ENCODE results near the gene COL26A1.

Gene COL26A1

GRCh38 chr7:101412976-101413375 lies 50.3 kb downstream of the COL26A1 start:
- peaks cover 8 to 21% (median 16%) of the 10 kb centered on the region in 5 donors for H3K9me3 ChIP-seq (ENCODE audit: control insufficient read depth in 5 of 5, low read length in 5 of 5)
- peaks cover 0 to 11% (median 7%) of the 10 kb centered on the region in 5 donors for H3K27me3 ChIP-seq (ENCODE audit: control insufficient read depth in 5 of 5, insufficient read depth in 4 of 5, low read length in 5 of 5)
- H3K4me3 ChIP-seq (ENCODE audit: low read depth in 1 of 5, low read length in 5 of 5): no peak overlapping the region
- H3K9ac ChIP-seq (ENCODE audit: low read length in 5 of 5): no peak overlapping the region
- H3K27ac ChIP-seq (ENCODE audit: low read depth, low read length): no peak overlapping the region
- no peaks in the 10 kb centered on the region for H3K36me3 ChIP-seq (ENCODE audit: control insufficient read depth in 5 of 5, insufficient read depth in 5 of 5, low read length in 5 of 5)
- H3K4me1 ChIP-seq (ENCODE audit: control insufficient read depth in 5 of 5, insufficient read depth in 5 of 5, low read length in 5 of 5): peaks cover 0 to 5% (median 0%) of the 10 kb centered on the region in 5 donors

GRCh38 chr7:101418694-101419093 lies 56.0 kb downstream of the COL26A1 start:
- Histone ChIP-seq H3K4me3 (ENCODE audit: low read depth in 1 of 5, low read length in 5 of 5) (no peak overlapping the region), H3K4me1 (ENCODE audit: control insufficient read depth in 5 of 5, insufficient read depth in 5 of 5, low read length in 5 of 5) (no peaks in the 10 kb centered on the region), H3K36me3 (ENCODE audit: control insufficient read depth in 5 of 5, insufficient read depth in 5 of 5, low read length in 5 of 5) (no peaks in the 10 kb centered on the region), H3K9me3 (ENCODE audit: control insufficient read depth in 5 of 5, low read length in 5 of 5) (no peaks in the 10 kb centered on the region), H3K9ac (ENCODE audit: low read length in 5 of 5) (no peak overlapping the region), H3K27ac (ENCODE audit: low read depth, low read length) (no peak overlapping the region), H3K27me3 (ENCODE audit: control insufficient read depth in 5 of 5, insufficient read depth in 4 of 5, low read length in 5 of 5) (peaks cover 3 to 12% (median 9%) of the 10 kb centered on the region in 5 donors)

- Histone ChIP-seq H3K4me1 (ENCODE audit: control insufficient read depth in 5 of 5, insufficient read depth in 5 of 5, low read length in 5 of 5) (no peaks in the 10 kb centered on the region), H3K27ac (ENCODE audit: low read depth, low read length) (no peak overlapping the region), H3K36me3 (ENCODE audit: control insufficient read depth in 5 of 5, insufficient read depth in 5 of 5, low read length in 5 of 5) (no peaks in the 10 kb centered on the region), H3K4me3 (ENCODE audit: low read depth in 1 of 5, low read length in 5 of 5) (no peak overlapping the region), H3K9me3 (ENCODE audit: control insufficient read depth in 5 of 5, low read length in 5 of 5) (no peaks in the 10 kb centered on the region), H3K27me3 (ENCODE audit: control insufficient read depth in 5 of 5, insufficient read depth in 4 of 5, low read length in 5 of 5) (peaks cover 3 to 12% (median 9%) of the 10 kb centered on the region in 5 donors), H3K9ac (ENCODE audit: low read length in 5 of 5) (no peak overlapping the region)
These were observed 57.2 kb downstream of the COL26A1 start for GRCh38 chr7:101419831-101420230.

- Histone ChIP-seq H3K27me3 (ENCODE audit: control insufficient read depth in 5 of 5, insufficient read depth in 4 of 5, low read length in 5 of 5) (peaks cover 3 to 12% (median 9%) of the 10 kb centered on the region in 5 donors), H3K36me3 (ENCODE audit: control insufficient read depth in 5 of 5, insufficient read depth in 5 of 5, low read length in 5 of 5) (no peaks in the 10 kb centered on the region), H3K27ac (ENCODE audit: low read depth, low read length) (no peak overlapping the region), H3K4me3 (ENCODE audit: low read depth in 1 of 5, low read length in 5 of 5) (no peak overlapping the region), H3K9me3 (ENCODE audit: control insufficient read depth in 5 of 5, low read length in 5 of 5) (no peaks in the 10 kb centered on the region), H3K9ac (ENCODE audit: low read length in 5 of 5) (no peak overlapping the region), H3K4me1 (ENCODE audit: control insufficient read depth in 5 of 5, insufficient read depth in 5 of 5, low read length in 5 of 5) (no peaks in the 10 kb centered on the region)
These were observed 57.8 kb downstream of the COL26A1 start for GRCh38 chr7:101420436-101420835.

- H3K36me3 ChIP-seq (ENCODE audit: control insufficient read depth in 5 of 5, insufficient read depth in 5 of 5, low read length in 5 of 5): no peaks in the 10 kb centered on the region
- peaks cover 3 to 14% (median 9%) of the 10 kb centered on the region in 5 donors for H3K27me3 ChIP-seq (ENCODE audit: control insufficient read depth in 5 of 5, insufficient read depth in 4 of 5, low read length in 5 of 5)
These were observed 59.9 kb downstream of the COL26A1 start for GRCh38 chr7:101422356-101423195.

GRCh38 chr7:101426303-101427011 lies 63.8 kb downstream of the COL26A1 start:
- no peak overlapping the region for H3K9ac ChIP-seq (ENCODE audit: low read length in 5 of 5)
- H3K4me1 ChIP-seq (ENCODE audit: control insufficient read depth in 5 of 5, insufficient read depth in 5 of 5, low read length in 5 of 5): no peaks in the 10 kb centered on the region
- H3K4me3 ChIP-seq (ENCODE audit: low read depth in 1 of 5, low read length in 5 of 5): no peak overlapping the region
- no peaks in the 10 kb centered on the region for H3K36me3 ChIP-seq (ENCODE audit: control insufficient read depth in 5 of 5, insufficient read depth in 5 of 5, low read length in 5 of 5)
- H3K27ac ChIP-seq (ENCODE audit: low read depth, low read length): no peak overlapping the region
- peaks cover 0 to 7% (median 0%) of the 10 kb centered on the region in 5 donors for H3K9me3 ChIP-seq (ENCODE audit: control insufficient read depth in 5 of 5, low read length in 5 of 5)
- peaks cover 0 to 5% (median 0%) of the 10 kb centered on the region in 5 donors for H3K27me3 ChIP-seq (ENCODE audit: control insufficient read depth in 5 of 5, insufficient read depth in 4 of 5, low read length in 5 of 5)

More at GRCh38 chr7:101422356-101423195, 59.9 kb downstream of the COL26A1 start:
- Histone ChIP-seq H3K27ac (ENCODE audit: low read depth, low read length) (no peak overlapping the region), H3K4me1 (ENCODE audit: control insufficient read depth in 5 of 5, insufficient read depth in 5 of 5, low read length in 5 of 5) (no peaks in the 10 kb centered on the region), H3K4me3 (ENCODE audit: low read depth in 1 of 5, low read length in 5 of 5) (no peak overlapping the region), H3K9me3 (ENCODE audit: control insufficient read depth in 5 of 5, low read length in 5 of 5) (peaks cover 0 to 7% (median 0%) of the 10 kb centered on the region in 5 donors), H3K9ac (ENCODE audit: low read length in 5 of 5) (no peak overlapping the region)

DNA sequence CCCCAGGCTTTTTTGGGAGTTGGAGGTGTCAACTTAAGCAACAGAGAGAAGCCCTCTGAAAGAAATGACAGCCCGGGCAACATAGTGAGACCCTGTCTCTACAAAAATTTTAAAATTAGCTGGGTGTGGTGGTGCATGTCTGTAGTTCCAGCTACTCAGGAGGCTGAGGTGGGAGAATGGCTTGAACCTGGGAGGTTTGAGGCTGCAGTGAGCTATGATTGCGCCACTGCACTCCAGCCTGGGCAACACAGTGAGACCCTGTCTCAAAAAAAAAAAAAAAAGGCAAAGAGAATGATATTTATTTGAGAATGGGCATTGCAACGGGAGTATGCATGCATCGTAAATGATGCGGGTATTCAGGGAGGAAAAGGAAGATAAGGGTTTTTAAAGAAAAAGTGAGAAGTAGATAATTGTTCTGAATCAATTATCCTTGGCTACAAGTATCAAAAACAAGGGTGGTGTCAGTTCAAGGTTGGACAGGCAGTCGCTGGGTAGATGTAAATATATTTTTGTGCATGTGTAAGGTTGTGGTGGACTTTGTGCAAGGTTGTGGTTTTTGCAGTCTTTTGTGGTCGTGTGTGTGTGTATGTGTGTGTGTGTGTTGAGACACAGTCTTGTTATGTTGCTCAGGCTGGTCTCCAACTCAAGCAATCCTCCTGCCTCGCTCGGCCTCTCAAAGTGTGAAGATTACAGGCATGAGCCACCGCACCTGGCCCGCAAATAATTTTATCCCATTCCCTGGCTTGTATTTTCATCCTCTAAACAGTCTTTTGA lies 65.6 kb downstream of the COL26A1 start:
- no peaks in the 10 kb centered on the region for H3K36me3 ChIP-seq (ENCODE audit: control insufficient read depth in 5 of 5, insufficient read depth in 5 of 5, low read length in 5 of 5)
- peaks cover 0 to 7% (median 0%) of the 10 kb centered on the region in 5 donors for H3K9me3 ChIP-seq (ENCODE audit: control insufficient read depth in 5 of 5, low read length in 5 of 5)
- H3K9ac ChIP-seq (ENCODE audit: low read length in 5 of 5): no peak overlapping the region
- H3K27me3 ChIP-seq (ENCODE audit: control insufficient read depth in 5 of 5, insufficient read depth in 4 of 5, low read length in 5 of 5): peaks cover 0 to 4% (median 3%) of the 10 kb centered on the region in 5 donors
- no peak overlapping the region for H3K27ac ChIP-seq (ENCODE audit: low read depth, low read length)
- H3K4me1 ChIP-seq (ENCODE audit: control insufficient read depth in 5 of 5, insufficient read depth in 5 of 5, low read length in 5 of 5): no peaks in the 10 kb centered on the region
- no peak overlapping the region for H3K4me3 ChIP-seq (ENCODE audit: low read depth in 1 of 5, low read length in 5 of 5)

DNA sequence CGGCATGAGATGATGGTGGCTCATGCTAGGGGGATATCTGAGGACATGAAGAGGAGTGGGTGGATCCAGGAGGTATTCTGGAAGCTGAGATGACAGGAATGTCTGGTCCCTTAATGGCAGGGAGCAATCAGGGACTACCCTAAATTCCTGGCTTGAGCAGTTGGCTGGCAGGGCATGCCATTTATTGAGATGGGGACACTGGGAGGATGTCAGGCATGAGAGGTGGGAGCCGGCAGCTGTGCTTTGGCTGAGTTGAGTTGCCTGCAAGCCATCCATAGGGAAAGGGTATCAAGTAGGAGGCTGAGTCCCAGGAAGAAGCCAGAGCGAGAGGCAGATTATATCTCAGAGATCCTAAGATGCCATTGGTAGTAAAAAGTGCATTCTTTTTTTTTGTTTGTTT lies 69.6 kb downstream of the COL26A1 start:
- Histone ChIP-seq H3K27me3 (ENCODE audit: control insufficient read depth in 5 of 5, insufficient read depth in 4 of 5, low read length in 5 of 5) (peaks cover 7 to 30% (median 23%) of the 10 kb centered on the region in 5 donors), H3K27ac (ENCODE audit: low read depth, low read length) (no peak overlapping the region), H3K4me3 (ENCODE audit: low read depth in 1 of 5, low read length in 5 of 5) (no peak overlapping the region), H3K4me1 (ENCODE audit: control insufficient read depth in 5 of 5, insufficient read depth in 5 of 5, low read length in 5 of 5) (no peaks in the 10 kb centered on the region), H3K36me3 (ENCODE audit: control insufficient read depth in 5 of 5, insufficient read depth in 5 of 5, low read length in 5 of 5) (no peaks in the 10 kb centered on the region), H3K9ac (ENCODE audit: low read length in 5 of 5) (no peak overlapping the region), H3K9me3 (ENCODE audit: control insufficient read depth in 5 of 5, low read length in 5 of 5) (no peaks in the 10 kb centered on the region)

- no peak overlapping the region for H3K9ac ChIP-seq (ENCODE audit: low read length in 5 of 5)
- H3K4me3 ChIP-seq (ENCODE audit: low read depth in 1 of 5, low read length in 5 of 5): no peak overlapping the region
- no peaks in the 10 kb centered on the region for H3K9me3 ChIP-seq (ENCODE audit: control insufficient read depth in 5 of 5, low read length in 5 of 5)
- peaks cover 7 to 33% (median 25%) of the 10 kb centered on the region in 5 donors for H3K27me3 ChIP-seq (ENCODE audit: control insufficient read depth in 5 of 5, insufficient read depth in 4 of 5, low read length in 5 of 5)
- H3K36me3 ChIP-seq (ENCODE audit: control insufficient read depth in 5 of 5, insufficient read depth in 5 of 5, low read length in 5 of 5): no peaks in the 10 kb centered on the region
- H3K4me1 ChIP-seq (ENCODE audit: control insufficient read depth in 5 of 5, insufficient read depth in 5 of 5, low read length in 5 of 5): no peaks in the 10 kb centered on the region
- H3K27ac ChIP-seq (ENCODE audit: low read depth, low read length): no peak overlapping the region
These were observed 71.0 kb downstream of the COL26A1 start for GRCh38 chr7:101433688-101434087.

All from subcutaneous abdominal adipose tissue (tissue), 5 donors.